Spinal cord (tissue), 10 donors: ENCODE results near the gene IRS2. TPM values are rescaled to one million over a fixed set of nuclear protein-coding genes. Genes with fewer than 3 reads are reported as not detected.

Experiments used
- DNase-seq, 6 donors: peaks; one replicate each; pipeline versions ENCODE4 v3.0.0 to v3.0.0-alpha.2; 2013 to 2015; ENCODE audit warnings: low spot score in 6 of 6, low read depth in 4 of 6
- H3K27ac ChIP-seq: one replicate; pipeline ENCODE4 v1.5.1; 2013; ENCODE audit warnings: low read depth, low read length, control low read depth
- H3K27me3 ChIP-seq: one replicate; pipeline ENCODE4 v1.6.1; 2013; ENCODE audit warnings: low read length; ENCODE audit not compliant: control insufficient read depth, insufficient read depth
- H3K36me3 ChIP-seq: one replicate; pipeline ENCODE4 v1.6.1; 2013; ENCODE audit warnings: low read length; ENCODE audit not compliant: control insufficient read depth, insufficient read depth
- H3K4me1 ChIP-seq: one replicate; pipeline ENCODE4 v1.6.1; 2013; ENCODE audit warnings: low read length; ENCODE audit not compliant: control insufficient read depth, insufficient read depth
- H3K4me3 ChIP-seq: one replicate; pipeline ENCODE4 v1.5.1; 2013; ENCODE audit warnings: low read depth, low read length, control low read depth
- H3K9me3 ChIP-seq: one replicate; pipeline ENCODE4 v1.6.1; 2013; ENCODE audit warnings: low read length; ENCODE audit not compliant: control insufficient read depth, insufficient read depth
- WGBS: methylation state at CpG from one replicate; pipeline ENCODE4 v1.1.5; 2013; ENCODE audit warnings: missing lambda C conversion rate; ENCODE audit not compliant: insufficient coverage; 5-methylcytosine and 5-hydroxymethylcytosine counted together
- polyA plus RNA-seq, 2 donors: library from polyadenylated mRNA; unstranded; fragments of 120-200 nt; gene quantifications; one replicate each; pipeline ENCODE4 v1.2.1, GENCODE V29; 2013; ENCODE audit not compliant: insufficient read length in 2 of 2
- total RNA-seq, 2 donors: library from RNA; depleted of rRNA in 1 of 2; stranded (reverse); fragments of 120-200 nt in 1 of 2; fragments of >200 nt in 1 of 2; gene quantifications; one replicate each; pipeline versions ENCODE4 v1.2.3 to v1.2.4, GENCODE V29; 2013 to 2014
- donor health status: healthy.

The IRS2 gene
- total and polyA plus RNA-seq, 4 donors, result 6.2 to 19.0 (median 14.5) TPM

DNA sequence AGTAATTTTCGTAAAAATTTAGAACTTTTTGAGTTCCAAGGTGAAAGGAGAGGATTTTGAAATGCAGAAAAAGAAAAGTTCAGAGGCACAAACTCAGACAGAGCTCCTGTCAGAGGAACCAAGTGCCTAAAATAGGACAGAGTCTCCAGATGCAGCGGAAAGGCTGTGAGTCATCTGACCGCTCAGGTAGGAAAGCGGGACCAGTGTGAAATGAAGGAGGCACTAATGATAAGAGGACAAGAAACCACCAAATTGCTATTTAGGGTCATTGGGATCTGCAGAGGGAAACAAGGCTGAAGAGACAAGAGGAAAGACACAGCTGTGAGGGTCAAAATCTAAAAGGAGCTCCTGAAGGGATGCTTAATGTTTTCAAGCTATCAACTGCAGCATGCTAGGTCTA lies 34.9 kb downstream of the IRS2 start:
- Histone ChIP-seq H3K4me1 (no peaks in the 10 kb centered on the region), H3K4me3 (no peak overlapping the region), H3K36me3 (peaks cover 6% of the 10 kb centered on the region), H3K27me3 (no peaks in the 10 kb centered on the region), H3K9me3 (no peaks in the 10 kb centered on the region), H3K27ac (no peak overlapping the region)
- 90% methylated on average over 4 of the region's 4 CpGs for WGBS
- DNase-seq, result no peak

DNA sequence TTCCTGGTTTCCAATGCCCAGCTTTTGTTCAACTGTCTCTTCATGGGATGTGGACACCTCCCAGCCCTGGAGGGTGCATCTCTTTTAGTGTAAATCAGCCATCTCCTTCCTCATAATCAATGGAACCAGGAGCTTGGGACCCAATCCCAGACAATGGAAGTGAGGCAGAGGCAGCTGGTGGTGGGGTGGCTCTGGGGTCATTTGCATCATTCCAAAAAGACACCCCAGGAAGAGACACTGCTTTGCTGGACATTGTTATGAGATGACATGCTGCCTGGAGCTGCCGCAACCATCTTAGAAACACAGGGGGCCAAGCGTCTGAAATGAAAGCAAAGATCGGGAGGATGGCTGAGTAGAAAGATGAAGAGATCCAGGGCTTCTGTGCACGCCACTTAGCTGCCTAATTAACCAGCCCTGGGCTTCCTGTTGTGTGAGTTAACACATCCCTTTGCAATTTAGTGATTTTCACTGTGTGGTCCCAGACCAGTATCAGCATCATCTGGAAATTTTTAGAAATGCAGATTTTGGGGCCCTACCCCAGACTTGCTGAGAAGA lies 36.1 kb downstream of the IRS2 start:
- 66% methylated on average over 4 of the region's 4 CpGs for WGBS
- no peak for DNase-seq
- H3K27me3 ChIP-seq, result no peaks in the 10 kb centered on the region

DNA sequence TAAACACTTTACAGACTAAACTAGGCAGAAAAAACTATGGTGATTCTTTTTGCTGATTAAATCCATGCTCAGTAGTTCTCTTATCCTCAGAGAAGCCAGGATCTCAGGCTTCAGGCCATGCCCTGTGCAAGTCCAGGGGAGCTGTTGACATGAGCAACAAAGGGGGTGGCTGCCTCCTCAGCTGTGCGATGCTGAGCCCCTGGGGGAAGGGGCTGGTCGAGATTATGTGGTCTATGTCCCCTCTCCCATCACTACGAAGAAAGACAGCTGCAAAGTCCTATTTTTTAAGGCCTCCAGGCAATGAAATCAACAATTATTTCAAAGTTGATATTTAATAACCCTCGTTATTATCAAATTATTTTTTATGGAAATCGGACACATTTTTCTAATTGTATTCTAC lies 37.0 kb downstream of the IRS2 start:
- Histone ChIP-seq H3K27me3 (no peaks in the 10 kb centered on the region), H3K9me3 (no peaks in the 10 kb centered on the region), H3K4me3 (no peak overlapping the region), H3K27ac (no peak overlapping the region), H3K36me3 (no peaks in the 10 kb centered on the region), H3K4me1 (peaks cover 9% of the 10 kb centered on the region)
- DNase-seq, result no peak
- 84% methylated on average over 3 of the region's 5 CpGs for WGBS

More for the DNA sequence above, 36.1 kb downstream of the IRS2 start:
- Histone ChIP-seq H3K27ac (no peak overlapping the region), H3K4me3 (no peak overlapping the region), H3K9me3 (no peaks in the 10 kb centered on the region), H3K36me3 (peaks cover under 1% of the 10 kb centered on the region), H3K4me1 (no peaks in the 10 kb centered on the region)

DNA sequence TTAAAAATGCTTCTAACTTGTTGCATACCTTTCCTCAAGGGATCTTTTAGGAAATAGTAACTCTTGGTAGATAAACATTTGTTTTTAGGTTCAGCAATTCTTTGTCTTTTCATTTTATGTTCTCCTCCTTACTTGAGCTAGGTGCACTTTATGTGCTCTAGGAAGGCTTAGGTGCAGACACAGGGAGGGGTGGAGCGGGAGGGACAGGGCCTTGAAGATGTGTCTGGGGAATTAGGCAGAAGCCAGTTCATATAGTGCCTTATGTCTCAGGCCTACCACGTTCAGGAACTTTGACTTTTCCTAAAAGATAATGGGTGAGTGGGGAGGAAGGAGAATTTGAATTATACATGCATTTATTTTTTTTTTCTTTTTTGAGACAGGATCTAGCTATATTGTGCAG lies 37.7 kb downstream of the IRS2 start:
- H3K4me3 ChIP-seq, result no peak overlapping the region
- 100% methylated on average over 1 of the region's 2 CpGs for WGBS
- H3K36me3 ChIP-seq, result no peaks in the 10 kb centered on the region
- no peak overlapping the region for H3K27ac ChIP-seq
- no peaks in the 10 kb centered on the region for H3K27me3 ChIP-seq
- peaks cover 16% of the 10 kb centered on the region for H3K4me1 ChIP-seq
- H3K9me3 ChIP-seq, result no peaks in the 10 kb centered on the region
- DNase-seq, result no peak

DNA sequence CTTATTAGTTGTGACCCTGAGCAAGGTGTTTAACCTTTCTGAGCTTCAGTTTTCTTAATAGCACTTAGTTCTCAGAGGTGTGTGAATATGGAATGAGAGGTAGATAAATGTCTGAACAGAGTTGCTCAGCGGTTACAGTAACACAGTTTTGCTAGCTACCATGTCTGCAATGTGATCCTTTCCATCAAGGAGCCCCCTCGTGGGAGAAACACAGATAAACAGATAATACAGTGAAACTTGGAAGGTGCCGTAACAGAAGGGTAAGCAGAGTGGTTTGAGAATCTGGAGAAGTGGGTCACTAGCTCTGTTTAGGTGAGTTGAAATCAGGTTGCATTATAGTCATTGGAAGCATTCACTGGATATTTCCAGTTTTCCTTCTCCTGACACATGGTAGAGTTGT lies 38.9 kb downstream of the IRS2 start:
- H3K27me3 ChIP-seq, result no peaks in the 10 kb centered on the region
- WGBS, result 60% methylated on average over 3 of the region's 3 CpGs
- H3K27ac ChIP-seq, result no peak overlapping the region
- DNase-seq, result peak in 1 of 6 donors; percentile 43
- H3K36me3 ChIP-seq, result no peaks in the 10 kb centered on the region
- H3K4me3 ChIP-seq, result no peak overlapping the region
- no peaks in the 10 kb centered on the region for H3K9me3 ChIP-seq
- H3K4me1 ChIP-seq, result peaks cover 17% of the 10 kb centered on the region

DNA sequence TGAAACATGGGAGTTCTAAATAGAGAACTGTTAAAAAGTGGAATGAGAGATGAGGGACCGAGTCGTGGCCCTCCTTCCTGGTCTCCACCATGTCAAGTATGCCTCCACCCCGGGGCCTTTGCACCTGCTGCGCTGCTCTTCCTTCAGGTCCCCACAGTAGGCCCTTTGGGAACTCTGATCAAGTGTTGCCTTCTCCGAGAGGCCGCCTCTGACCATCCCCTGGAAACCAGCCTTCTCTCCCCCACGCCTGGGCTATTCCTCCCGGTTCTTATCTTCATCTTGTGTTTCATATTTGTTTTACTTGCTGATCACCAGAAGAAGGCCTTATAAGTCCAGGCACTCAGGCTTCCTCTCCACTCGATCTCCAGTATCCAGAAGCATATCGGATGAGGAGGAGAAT lies 40.0 kb downstream of the IRS2 start:
- Histone ChIP-seq H3K4me1 (peaks cover 17% of the 10 kb centered on the region), H3K4me3 (no peak overlapping the region), H3K36me3 (no peaks in the 10 kb centered on the region), H3K9me3 (no peaks in the 10 kb centered on the region), H3K27ac (no peak overlapping the region), H3K27me3 (no peaks in the 10 kb centered on the region)
- no peak for DNase-seq
- 94% methylated on average over 9 of the region's 10 CpGs for WGBS

DNA sequence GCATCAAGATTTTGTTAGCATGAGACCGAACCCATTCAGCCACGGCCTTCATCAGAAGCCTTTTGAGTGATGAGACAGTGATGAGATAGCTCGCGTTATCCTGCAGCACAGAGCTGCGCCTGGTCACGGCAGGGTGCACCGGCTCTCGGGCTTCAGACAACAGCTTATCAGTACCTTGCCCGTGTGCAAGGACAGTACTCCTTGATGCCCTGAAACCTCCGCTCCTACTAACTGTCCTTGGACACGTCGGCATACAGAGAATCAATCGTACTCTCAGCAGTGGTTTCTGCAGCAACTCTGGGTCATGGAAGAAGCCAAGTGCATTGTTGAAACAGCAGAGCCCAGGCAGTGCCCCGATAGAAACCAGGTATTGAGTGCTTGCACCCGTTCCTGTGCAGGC lies 40.7 kb downstream of the IRS2 start:
- Histone ChIP-seq H3K36me3 (no peaks in the 10 kb centered on the region), H3K9me3 (no peaks in the 10 kb centered on the region), H3K27ac (no peak overlapping the region), H3K4me3 (no peak overlapping the region), H3K27me3 (no peaks in the 10 kb centered on the region), H3K4me1 (peaks cover 17% of the 10 kb centered on the region)
- 93% methylated on average over 15 of the region's 15 CpGs for WGBS
- DNase-seq, result no peak

DNA sequence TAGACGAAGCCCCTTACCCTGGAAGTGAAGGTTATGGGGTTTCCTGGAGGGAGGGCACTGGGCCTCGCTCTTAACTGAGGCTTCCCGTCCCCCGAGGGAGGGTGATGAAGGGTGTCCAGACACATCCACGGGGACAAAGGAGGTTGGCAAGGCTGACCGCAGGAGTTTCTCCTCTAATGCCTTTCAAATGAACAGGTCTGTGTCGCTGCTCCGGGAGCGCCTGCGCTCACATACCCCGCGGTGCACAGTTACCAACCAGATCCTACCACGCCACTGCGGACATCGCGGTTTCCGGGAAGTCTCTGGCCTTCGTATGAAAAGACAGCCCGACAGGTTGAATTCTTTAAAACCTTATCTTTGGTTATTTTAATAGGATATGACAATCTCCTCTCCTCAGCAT lies 41.3 kb downstream of the IRS2 start:
- DNase-seq, result no peak
- H3K4me1 ChIP-seq, result peaks cover 17% of the 10 kb centered on the region
- 95% methylated on average over 13 of the region's 19 CpGs for WGBS
- no peaks in the 10 kb centered on the region for H3K36me3 ChIP-seq
- no peaks in the 10 kb centered on the region for H3K27me3 ChIP-seq
- H3K4me3 ChIP-seq, result no peak overlapping the region
- no peaks in the 10 kb centered on the region for H3K9me3 ChIP-seq
- H3K27ac ChIP-seq, result no peak overlapping the region

DNA sequence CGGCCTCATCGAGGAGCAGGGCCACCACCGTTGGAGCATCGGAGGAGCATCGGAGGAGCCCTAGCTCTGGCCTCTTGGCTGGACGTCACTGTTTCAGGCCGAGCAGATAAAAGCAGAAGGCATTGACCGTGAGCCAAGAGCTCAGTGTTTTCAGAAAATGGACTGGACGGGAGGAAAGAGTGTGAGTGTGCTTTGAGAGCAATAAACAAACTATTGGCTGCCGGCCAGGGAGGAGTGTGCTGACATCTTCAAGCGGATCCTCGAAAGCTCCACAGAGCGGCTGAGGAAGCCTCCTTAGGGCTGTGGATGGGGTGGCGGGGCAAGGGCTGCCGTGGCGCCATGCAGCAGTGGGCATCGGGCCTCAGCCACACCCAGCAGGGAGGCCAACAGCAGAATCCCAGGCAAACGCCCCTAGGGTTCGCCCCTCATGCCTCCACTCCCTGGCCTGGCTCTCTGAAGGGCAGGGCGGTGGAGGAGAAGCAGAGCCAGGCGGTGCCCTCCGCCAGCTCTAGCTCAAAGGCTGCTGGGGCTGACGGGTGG lies 41.8 kb downstream of the IRS2 start:
- H3K4me3 ChIP-seq, result no peak overlapping the region

DNA sequence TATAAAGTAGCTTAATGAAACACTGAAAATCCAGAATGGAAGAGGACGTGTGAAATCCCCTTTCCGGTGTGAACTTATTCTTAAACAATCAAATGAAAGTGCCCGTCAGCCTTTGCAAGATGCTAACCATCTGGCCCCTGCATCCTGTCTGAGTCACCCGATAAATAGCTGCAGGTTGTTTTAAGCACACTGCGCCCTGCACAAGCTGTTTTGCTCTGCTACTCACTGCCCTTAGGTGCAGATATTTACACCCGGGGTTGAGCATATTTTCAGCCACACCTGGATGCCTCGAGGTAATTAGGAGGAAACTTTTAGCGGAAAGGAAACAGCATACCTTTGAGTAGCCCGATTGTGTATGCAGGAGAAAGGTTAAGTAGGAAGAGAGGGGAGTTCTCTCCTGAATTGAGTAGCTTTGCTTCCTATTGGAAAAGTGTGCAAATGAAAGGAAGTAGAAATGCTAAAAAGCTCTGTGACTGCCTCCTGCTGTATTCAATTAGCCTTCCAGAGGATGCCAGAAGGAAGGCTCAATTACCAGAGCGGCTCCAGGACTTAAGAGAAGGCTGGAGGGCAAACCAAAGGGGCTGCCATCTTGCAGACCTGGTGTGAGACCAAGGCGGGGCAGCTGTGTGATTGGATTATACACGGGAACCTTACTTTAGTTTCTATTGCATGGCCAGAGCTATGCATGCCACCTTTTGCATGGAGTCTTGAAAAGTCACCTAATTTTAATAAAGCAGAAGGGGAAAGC lies 42.5 kb downstream of the IRS2 start:
- no peak overlapping the region for H3K4me3 ChIP-seq
- WGBS, result 70% methylated on average over 12 of the region's 12 CpGs
- H3K27ac ChIP-seq, result no peak overlapping the region

More for the DNA sequence above, 41.8 kb downstream of the IRS2 start:
- 37% methylated on average over 23 of the region's 23 CpGs for WGBS
- no peaks in the 10 kb centered on the region for H3K36me3 ChIP-seq
- H3K27me3 ChIP-seq, result no peaks in the 10 kb centered on the region
- peak in 5 of 6 donors; percentile 47 to 90 (median 68) for DNase-seq
- H3K4me1 ChIP-seq, result peaks cover 17% of the 10 kb centered on the region
- no peak overlapping the region for H3K27ac ChIP-seq
- no peaks in the 10 kb centered on the region for H3K9me3 ChIP-seq

More for the DNA sequence above, 42.5 kb downstream of the IRS2 start:
- H3K27me3 ChIP-seq, result no peaks in the 10 kb centered on the region
- peaks cover 17% of the 10 kb centered on the region for H3K4me1 ChIP-seq
- DNase-seq, result peak in 2 of 6 donors; percentile 43 to 54
- H3K36me3 ChIP-seq, result no peaks in the 10 kb centered on the region
- no peaks in the 10 kb centered on the region for H3K9me3 ChIP-seq
